Measurements from ENCODE around the gene SGIP1.

The SGIP1 gene

GRCh38 chr1:66760506-66760905, 226.6 kb downstream of the SGIP1 start:
- DNase-seq (ENCODE audit: insufficient read length, low spot score) (no peak), FAIRE-seq (no peak)
- no peak for TF ChIP-seq SPI1 (IDR thresholded peaks at IDR 0.05; ENCODE audit: low read depth, low read length)
- TF ChIP-seq PAX5 (IDR thresholded peaks at IDR 0.05; ENCODE audit: insufficient read depth, low read length, severe bottlenecking): no peak
- no peak for TF ChIP-seq TAF1 (IDR thresholded peaks at IDR 0.05; ENCODE audit: low read depth, low read length)
- TF ChIP-seq POLR2AphosphoS5 (IDR thresholded peaks at IDR 0.05; ENCODE audit: low read depth, low read length): no peak
- no peak for TF ChIP-seq POU2F2 (IDR thresholded peaks at IDR 0.05; ENCODE audit: low read depth, low read length)
- no peak for TF ChIP-seq POLR2A (IDR thresholded peaks at IDR 0.05; ENCODE audit: low read depth, low read length)

- DNase-seq (ENCODE audit: insufficient read length, low spot score) (no peak), FAIRE-seq (no peak)
- TF ChIP-seq POLR2A (IDR thresholded peaks at IDR 0.05; ENCODE audit: low read depth, low read length): no peak
These were observed 227.3 kb downstream of the SGIP1 start for GRCh38 chr1:66761221-66761620.

- DNase-seq (ENCODE audit: insufficient read length, low spot score) (no peak), FAIRE-seq (peak; percentile 76)
- TF ChIP-seq POLR2A (IDR thresholded peaks at IDR 0.05; ENCODE audit: low read depth, low read length) (no peak), TAF1 (IDR thresholded peaks at IDR 0.05; ENCODE audit: low read depth, low read length) (no peak), POLR2AphosphoS5 (IDR thresholded peaks at IDR 0.05; ENCODE audit: low read depth, low read length) (no peak), PAX5 (IDR thresholded peaks at IDR 0.05; ENCODE audit: insufficient read depth, low read length, severe bottlenecking) (no peak), SPI1 (IDR thresholded peaks at IDR 0.05; ENCODE audit: low read depth, low read length) (no peak), POU2F2 (IDR thresholded peaks at IDR 0.05; ENCODE audit: low read depth, low read length) (no peak)
These were observed 231.1 kb downstream of the SGIP1 start for GRCh38 chr1:66764994-66765578.

- DNase-seq (ENCODE audit: insufficient read length, low spot score) (no peak), FAIRE-seq (no peak)
- TF ChIP-seq POLR2AphosphoS5 (IDR thresholded peaks at IDR 0.05; ENCODE audit: low read depth, low read length) (no peak), SPI1 (IDR thresholded peaks at IDR 0.05; ENCODE audit: low read depth, low read length) (no peak), TAF1 (IDR thresholded peaks at IDR 0.05; ENCODE audit: low read depth, low read length) (no peak), POU2F2 (IDR thresholded peaks at IDR 0.05; ENCODE audit: low read depth, low read length) (no peak), POLR2A (IDR thresholded peaks at IDR 0.05; ENCODE audit: low read depth, low read length) (no peak), PAX5 (IDR thresholded peaks at IDR 0.05; ENCODE audit: insufficient read depth, low read length, severe bottlenecking) (no peak)
These were observed 233.7 kb downstream of the SGIP1 start for GRCh38 chr1:66767626-66768025.

- FAIRE-seq: no peak
- TF ChIP-seq SPI1 (IDR thresholded peaks at IDR 0.05; ENCODE audit: low read depth, low read length): no peak
- TF ChIP-seq POU2F2 (IDR thresholded peaks at IDR 0.05; ENCODE audit: low read depth, low read length): no peak
- no peak for TF ChIP-seq POLR2A (IDR thresholded peaks at IDR 0.05; ENCODE audit: low read depth, low read length)
- no peak for TF ChIP-seq TAF1 (IDR thresholded peaks at IDR 0.05; ENCODE audit: low read depth, low read length)
- no peak for DNase-seq (ENCODE audit: insufficient read length, low spot score)
These were observed 235.0 kb downstream of the SGIP1 start for GRCh38 chr1:66768965-66769364.

- FAIRE-seq (no peak), DNase-seq (ENCODE audit: insufficient read length, low spot score) (no peak)
- TF ChIP-seq POLR2AphosphoS5 (IDR thresholded peaks at IDR 0.05; ENCODE audit: low read depth, low read length) (no peak), PAX5 (IDR thresholded peaks at IDR 0.05; ENCODE audit: insufficient read depth, low read length, severe bottlenecking) (no peak), POU2F2 (IDR thresholded peaks at IDR 0.05; ENCODE audit: low read depth, low read length) (no peak), TAF1 (IDR thresholded peaks at IDR 0.05; ENCODE audit: low read depth, low read length) (no peak), SPI1 (IDR thresholded peaks at IDR 0.05; ENCODE audit: low read depth, low read length) (no peak), POLR2A (IDR thresholded peaks at IDR 0.05; ENCODE audit: low read depth, low read length) (no peak)
These were observed 235.7 kb downstream of the SGIP1 start for GRCh38 chr1:66769512-66770229.

- DNase-seq (ENCODE audit: insufficient read length, low spot score) (no peak), FAIRE-seq (no peak)
- TF ChIP-seq POLR2AphosphoS5 (IDR thresholded peaks at IDR 0.05; ENCODE audit: low read depth, low read length): no peak
- TF ChIP-seq SPI1 (IDR thresholded peaks at IDR 0.05; ENCODE audit: low read depth, low read length): no peak
- TF ChIP-seq TAF1 (IDR thresholded peaks at IDR 0.05; ENCODE audit: low read depth, low read length): no peak
- TF ChIP-seq PAX5 (IDR thresholded peaks at IDR 0.05; ENCODE audit: insufficient read depth, low read length, severe bottlenecking): no peak
- TF ChIP-seq POLR2A (IDR thresholded peaks at IDR 0.05; ENCODE audit: low read depth, low read length): no peak
- TF ChIP-seq POU2F2 (IDR thresholded peaks at IDR 0.05; ENCODE audit: low read depth, low read length): no peak
These were observed 236.3 kb downstream of the SGIP1 start for GRCh38 chr1:66770240-66770639.

GRCh38 chr1:66770694-66771093, 236.7 kb downstream of the SGIP1 start:
- DNase-seq (ENCODE audit: insufficient read length, low spot score): no peak
- TF ChIP-seq PAX5 (IDR thresholded peaks at IDR 0.05; ENCODE audit: insufficient read depth, low read length, severe bottlenecking): no peak
- TF ChIP-seq POLR2AphosphoS5 (IDR thresholded peaks at IDR 0.05; ENCODE audit: low read depth, low read length): no peak
- no peak for TF ChIP-seq SPI1 (IDR thresholded peaks at IDR 0.05; ENCODE audit: low read depth, low read length)
- no peak for TF ChIP-seq POLR2A (IDR thresholded peaks at IDR 0.05; ENCODE audit: low read depth, low read length)
- TF ChIP-seq TAF1 (IDR thresholded peaks at IDR 0.05; ENCODE audit: low read depth, low read length): no peak
- no peak for TF ChIP-seq POU2F2 (IDR thresholded peaks at IDR 0.05; ENCODE audit: low read depth, low read length)
- no peak for FAIRE-seq

GRCh38 chr1:66773227-66773626, 239.3 kb downstream of the SGIP1 start:
- TF ChIP-seq POLR2AphosphoS5 (IDR thresholded peaks at IDR 0.05; ENCODE audit: low read depth, low read length): no peak
- TF ChIP-seq SPI1 (IDR thresholded peaks at IDR 0.05; ENCODE audit: low read depth, low read length): no peak
- no peak for TF ChIP-seq TAF1 (IDR thresholded peaks at IDR 0.05; ENCODE audit: low read depth, low read length)
- TF ChIP-seq PAX5 (IDR thresholded peaks at IDR 0.05; ENCODE audit: insufficient read depth, low read length, severe bottlenecking): no peak
- no peak for TF ChIP-seq POU2F2 (IDR thresholded peaks at IDR 0.05; ENCODE audit: low read depth, low read length)
- TF ChIP-seq POLR2A (IDR thresholded peaks at IDR 0.05; ENCODE audit: low read depth, low read length): no peak
- no peak for FAIRE-seq
- DNase-seq (ENCODE audit: insufficient read length, low spot score): no peak

- no peak for TF ChIP-seq SPI1 (IDR thresholded peaks at IDR 0.05; ENCODE audit: low read depth, low read length)
- DNase-seq (ENCODE audit: insufficient read length, low spot score): no peak
- no peak for FAIRE-seq
These were observed 240.5 kb downstream of the SGIP1 start for GRCh38 chr1:66774438-66774837.
